HEK293 (cell line): ENCODE data around the gene SLC9C2.

ENCODE experiments used
- CTCF ChIA-PET: fragments of 350-600 bp; formaldehyde crosslinking; extraction: SDS; loops from one replicate; lab custom pipeline; 2021; ENCODE audit warnings: antibody characterized with exemption; lab: Yijun Ruan, JAX
- POLR2A ChIA-PET: fragments of 300-600 bp; formaldehyde crosslinking; extraction: SDS; loops from one replicate; lab custom pipeline; 2020; ENCODE audit warnings: antibody characterized with exemption, inconsistent platforms; lab: Yijun Ruan, JAX
- H3K27ac ChIP-seq: fragments of 200-500 bp; sonication (Bioruptor generic); 2 replicates; pipeline ENCODE4 v1.5.1; 2014; ENCODE audit warnings: low read depth, low read length, control low read depth, inconsistent platforms; ENCODE audit errors: extremely low read depth
- H3K36me3 ChIP-seq, 2 experiments: fragments of 200-500 bp in 1 of 2; sonication (Bioruptor generic) in 1 of 2; 1 replicate in 1 of 2; 2 replicates in 1 of 2; pipeline ENCODE4 v1.5.1; 2014 to 2017; ENCODE audit warnings: inconsistent platforms in 2 of 2, low read length in 2 of 2; ENCODE audit not compliant: control insufficient read depth in 2 of 2, insufficient read depth in 1 of 2
- H3K4me1 ChIP-seq: fragments of 200-500 bp; sonication (Bioruptor generic); 2 replicates; pipeline ENCODE4 v1.5.1; 2014; ENCODE audit warnings: mild to moderate bottlenecking, low read length, inconsistent platforms; ENCODE audit not compliant: control insufficient read depth, insufficient read depth
- H3K4me3 ChIP-seq: 2 replicates; pipeline ENCODE4 v1.5.1; 2011; ENCODE audit warnings: low read depth, mild to moderate bottlenecking, control low read depth, low read length, moderate library complexity
- H3K9me3 ChIP-seq: fragments of 200-500 bp; sonication (Bioruptor generic); 2 replicates; pipeline ENCODE4 v1.5.1; 2014; ENCODE audit warnings: low read depth, low read length, inconsistent platforms; ENCODE audit not compliant: control insufficient read depth, insufficient read depth
- BCL11B ChIP-seq: fragments of 450-650 bp; formaldehyde crosslinking; IDR thresholded peaks from 2 replicates; pipeline ENCODE4 v1.5.1; 2016; ENCODE audit warnings: low read depth, missing biosample characterization, missing genetic modification characterization
- HIC1 ChIP-seq: fragments of 450-650 bp; formaldehyde crosslinking; IDR thresholded peaks from 2 replicates; pipeline ENCODE4 v1.5.1; 2016; ENCODE audit warnings: missing biosample characterization, missing genetic modification characterization
- IKZF3 ChIP-seq: fragments of 450-650 bp; IDR thresholded peaks from 2 replicates; pipeline ENCODE4 v1.5.0; 2018; ENCODE audit warnings: missing biosample characterization, mild to moderate bottlenecking, missing genetic modification characterization, moderate library complexity
- PATZ1 ChIP-seq: fragments of 450-650 bp; formaldehyde crosslinking; IDR thresholded peaks from 2 replicates; pipeline ENCODE4 v1.5.1; 2016; ENCODE audit warnings: missing biosample characterization, missing genetic modification characterization
- REPIN1 ChIP-seq: fragments of 450-650 bp; formaldehyde crosslinking; IDR thresholded peaks from 2 replicates; pipeline ENCODE4 v1.5.1; 2017; ENCODE audit warnings: missing biosample characterization, missing genetic modification characterization, low read depth
- SP2 ChIP-seq: fragments of 450-650 bp; formaldehyde crosslinking; IDR thresholded peaks from 2 replicates; pipeline ENCODE4 v1.5.1; 2016; ENCODE audit warnings: missing biosample characterization, missing genetic modification characterization
- SP7 ChIP-seq: fragments of 450-650 bp; formaldehyde crosslinking; IDR thresholded peaks from 2 replicates; pipeline ENCODE4 v1.5.1; 2016; ENCODE audit warnings: missing biosample characterization, missing genetic modification characterization
- ZBTB10 ChIP-seq: fragments of 450-650 bp; formaldehyde crosslinking; IDR thresholded peaks from 2 replicates; pipeline ENCODE4 v1.5.1; 2016; ENCODE audit warnings: missing biosample characterization, missing genetic modification characterization
- ZBTB11 ChIP-seq: fragments of 450-650 bp; formaldehyde crosslinking; conservative IDR thresholded peaks from 2 replicates; pipeline ENCODE4 v1.5.1; 2016; ENCODE audit warnings: low read depth, missing biosample characterization, missing genetic modification characterization
- ZBTB6 ChIP-seq: fragments of 450-650 bp; formaldehyde crosslinking; IDR thresholded peaks from 2 replicates; pipeline ENCODE4 v1.5.1; 2017; ENCODE audit warnings: missing biosample characterization, missing genetic modification characterization
- ZFP69B ChIP-seq: fragments of 450-650 bp; formaldehyde crosslinking; IDR thresholded peaks from 2 replicates; pipeline ENCODE4 v1.5.1; 2016; ENCODE audit warnings: missing biosample characterization, missing genetic modification characterization
- ZIC2 ChIP-seq: fragments of 450-650 bp; formaldehyde crosslinking; IDR thresholded peaks from 2 replicates; pipeline ENCODE4 v1.5.1; 2016; ENCODE audit warnings: missing biosample characterization, missing genetic modification characterization
- ZNF114 ChIP-seq: fragments of 450-650 bp; formaldehyde crosslinking; IDR thresholded peaks from 2 replicates; pipeline ENCODE4 v1.5.0; 2017; ENCODE audit warnings: missing biosample characterization, missing genetic modification characterization
- ZNF146 ChIP-seq: fragments of 450-650 bp; formaldehyde crosslinking; IDR thresholded peaks from 2 replicates; pipeline ENCODE4 v1.5.1; 2016; ENCODE audit warnings: missing biosample characterization, missing genetic modification characterization
- ZNF174 ChIP-seq: fragments of 450-650 bp; formaldehyde crosslinking; IDR thresholded peaks from 2 replicates; pipeline ENCODE4 v1.5.0; 2017; ENCODE audit warnings: missing biosample characterization, mild to moderate bottlenecking, missing genetic modification characterization
- ZNF366 ChIP-seq: fragments of 450-650 bp; formaldehyde crosslinking; conservative IDR thresholded peaks from 2 replicates; pipeline ENCODE4 v1.5.1; 2016; ENCODE audit warnings: missing biosample characterization, missing genetic modification characterization
- ZNF37A ChIP-seq: fragments of 450-650 bp; IDR thresholded peaks from 2 replicates; pipeline ENCODE4 v1.5.1; 2018; ENCODE audit warnings: missing biosample characterization, missing genetic modification characterization
- ZNF391 ChIP-seq: fragments of 450-650 bp; formaldehyde crosslinking; IDR thresholded peaks from 2 replicates; pipeline ENCODE4 v1.5.1; 2016; ENCODE audit warnings: low read depth, missing biosample characterization, missing genetic modification characterization, borderline replicate concordance
- ZNF571 ChIP-seq: fragments of 450-650 bp; formaldehyde crosslinking; IDR thresholded peaks from 2 replicates; pipeline ENCODE4 v1.5.0; 2017; ENCODE audit warnings: missing biosample characterization, missing genetic modification characterization
- ZNF747 ChIP-seq: fragments of 450-650 bp; formaldehyde crosslinking; IDR thresholded peaks from 2 replicates; pipeline ENCODE4 v1.5.1; 2016; ENCODE audit warnings: missing biosample characterization, missing genetic modification characterization
- ZNF785 ChIP-seq: fragments of 450-650 bp; formaldehyde crosslinking; IDR thresholded peaks from 2 replicates; pipeline ENCODE4 v1.5.1; 2016; ENCODE audit warnings: missing biosample characterization, missing genetic modification characterization
- ZSCAN4 ChIP-seq: fragments of 450-650 bp; formaldehyde crosslinking; IDR thresholded peaks from 2 replicates; pipeline ENCODE4 v1.5.1; 2017; ENCODE audit warnings: missing biosample characterization, missing genetic modification characterization

The SLC9C2 gene

GRCh38 chr1:173491508-173491907 lies 111.4 kb downstream of the SLC9C2 start:
- Histone ChIP-seq H3K4me3 (no peak overlapping the region), H3K36me3 (peaks cover 24 to 35% of the 10 kb centered on the region in 2 experiments), H3K27ac (no peak overlapping the region), H3K4me1 (no peaks in the 10 kb centered on the region), H3K9me3 (no peaks in the 10 kb centered on the region)
- POLR2A ChIA-PET = interaction anchor here (1.0 kb wide), 1 partner anchor 14 kb away, joined by 3 read pairs; the partner anchor contains the start of gene PRDX6
- CTCF ChIA-PET = no interaction called here
- TF ChIP-seq ZNF146 (no peak), ZNF391 (tag by site-specific recombination) (no peak), IKZF3 (tag by site-specific recombination) (no peak), ZBTB11 (no peak), ZNF785 (no peak), REPIN1 (tag by site-specific recombination) (no peak), ZSCAN4 (tag by site-specific recombination) (no peak), ZFP69B (tag by site-specific recombination) (no peak), ZBTB10 (tag by site-specific recombination) (no peak), ZNF37A (tag by site-specific recombination) (no peak)
- TF ChIP-seq, all 188 proteins: peak for 0

GRCh38 chr1:173489929-173490328 lies 112.9 kb downstream of the SLC9C2 start:
- POLR2A ChIA-PET = interaction anchor here (0.9 kb wide), 1 partner anchor 13 kb away, joined by 3 read pairs; the partner anchor contains the start of gene PRDX6
- no peak for TF ChIP-seq BCL11B (tag by site-specific recombination)
- no peak for TF ChIP-seq ZNF174 (tag by site-specific recombination)
- no peak for TF ChIP-seq ZNF571 (tag by site-specific recombination)
- no peak for TF ChIP-seq ZBTB6 (tag by site-specific recombination)
- TF ChIP-seq PATZ1 (tag by site-specific recombination) = no peak
- no peak for TF ChIP-seq SP2 (tag by site-specific recombination)
- TF ChIP-seq SP7 (tag by site-specific recombination) = no peak
- TF ChIP-seq HIC1 = no peak
- TF ChIP-seq ZNF114 (tag by site-specific recombination) = no peak
- TF ChIP-seq ZIC2 (tag by site-specific recombination) = no peak
- no peak for TF ChIP-seq ZNF366 (tag by site-specific recombination)
- no peak for TF ChIP-seq ZNF747

More at GRCh38 chr1:173489929-173490328, 112.9 kb downstream of the SLC9C2 start:
- H3K36me3 ChIP-seq = peaks cover 38 to 51% of the 10 kb centered on the region in 2 experiments
- H3K27ac ChIP-seq = no peak overlapping the region
- no peak overlapping the region for H3K4me3 ChIP-seq
- H3K9me3 ChIP-seq = no peaks in the 10 kb centered on the region
- CTCF ChIA-PET = no interaction called here
- no peaks in the 10 kb centered on the region for H3K4me1 ChIP-seq
